B cell (primary cell): ENCODE results near the gene NTHL1.

Source experiments
- EZH2 ChIP-seq: IDR thresholded peaks from 2 replicates; pipeline ENCODE4 v1.6.1; 2012; ENCODE audit warnings: borderline replicate concordance, low read depth, mild to moderate bottlenecking, moderate library complexity, low read length; ENCODE audit not compliant: insufficient read depth, poor library complexity, severe bottlenecking
- TF ChIP-seq, protein P1 (sequence below): fragments of 200-600 bp; IDR thresholded peaks from one replicate; pipeline ENCODE4 v1.8.0; 2022; ENCODE audit warnings: antibody characterized with exemption, mild to moderate bottlenecking

DNA sequence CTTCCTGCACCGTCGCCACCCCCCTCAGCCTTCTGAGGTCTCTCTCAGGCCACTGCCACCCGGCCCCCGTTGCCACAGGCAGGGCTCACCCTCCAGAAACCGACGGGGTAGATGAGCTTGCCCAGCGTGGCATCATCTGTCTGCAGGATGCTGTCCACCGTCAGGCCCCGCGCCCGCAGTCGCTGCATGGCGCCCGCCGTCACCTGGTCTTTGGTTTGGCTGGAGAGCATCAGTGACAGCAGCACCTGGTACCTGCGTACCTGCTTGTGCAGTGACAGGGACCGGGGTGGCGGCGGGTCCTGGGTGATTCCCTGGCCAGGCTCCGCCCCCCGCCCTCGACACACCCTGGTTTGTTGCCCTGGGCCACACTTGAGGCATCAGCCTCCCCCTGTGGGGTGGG is 3.1 kb downstream of the NTHL1 start:
- TF ChIP-seq, protein P1, sequence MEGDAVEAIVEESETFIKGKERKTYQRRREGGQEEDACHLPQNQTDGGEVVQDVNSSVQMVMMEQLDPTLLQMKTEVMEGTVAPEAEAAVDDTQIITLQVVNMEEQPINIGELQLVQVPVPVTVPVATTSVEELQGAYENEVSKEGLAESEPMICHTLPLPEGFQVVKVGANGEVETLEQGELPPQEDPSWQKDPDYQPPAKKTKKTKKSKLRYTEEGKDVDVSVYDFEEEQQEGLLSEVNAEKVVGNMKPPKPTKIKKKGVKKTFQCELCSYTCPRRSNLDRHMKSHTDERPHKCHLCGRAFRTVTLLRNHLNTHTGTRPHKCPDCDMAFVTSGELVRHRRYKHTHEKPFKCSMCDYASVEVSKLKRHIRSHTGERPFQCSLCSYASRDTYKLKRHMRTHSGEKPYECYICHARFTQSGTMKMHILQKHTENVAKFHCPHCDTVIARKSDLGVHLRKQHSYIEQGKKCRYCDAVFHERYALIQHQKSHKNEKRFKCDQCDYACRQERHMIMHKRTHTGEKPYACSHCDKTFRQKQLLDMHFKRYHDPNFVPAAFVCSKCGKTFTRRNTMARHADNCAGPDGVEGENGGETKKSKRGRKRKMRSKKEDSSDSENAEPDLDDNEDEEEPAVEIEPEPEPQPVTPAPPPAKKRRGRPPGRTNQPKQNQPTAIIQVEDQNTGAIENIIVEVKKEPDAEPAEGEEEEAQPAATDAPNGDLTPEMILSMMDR = no peak
- TF ChIP-seq EZH2 = no peak
